ENCODE measurements around the gene CHSY1.

- TF ChIP-seq CTCF (IDR thresholded peaks at IDR 0.05; ENCODE audit: poor library complexity, severe bottlenecking) (no peak), EZH2 (IDR thresholded peaks at IDR 0.05; ENCODE audit: borderline replicate concordance, insufficient read depth, low read length, poor library complexity, severe bottlenecking) (no peak), EP300 (conservative IDR thresholded peaks at IDR 0.05; ENCODE audit: poor library complexity, severe bottlenecking) (no peak), TAF1 (IDR thresholded peaks at IDR 0.05; ENCODE audit: low read depth) (no peak)
These were observed 41.3 kb upstream of the CHSY1 start for GRCh38 chr15:101293122-101293521.

All from neural cell (in vitro differentiated cells).